ENCODE results near the gene FAM240A.
"Not testable (repeated sequence)": the region's sequence is repeated elsewhere in the genome, so short reads cannot be mapped to it uniquely, and the experiment has no call there.

FAM240A gene

DNA sequence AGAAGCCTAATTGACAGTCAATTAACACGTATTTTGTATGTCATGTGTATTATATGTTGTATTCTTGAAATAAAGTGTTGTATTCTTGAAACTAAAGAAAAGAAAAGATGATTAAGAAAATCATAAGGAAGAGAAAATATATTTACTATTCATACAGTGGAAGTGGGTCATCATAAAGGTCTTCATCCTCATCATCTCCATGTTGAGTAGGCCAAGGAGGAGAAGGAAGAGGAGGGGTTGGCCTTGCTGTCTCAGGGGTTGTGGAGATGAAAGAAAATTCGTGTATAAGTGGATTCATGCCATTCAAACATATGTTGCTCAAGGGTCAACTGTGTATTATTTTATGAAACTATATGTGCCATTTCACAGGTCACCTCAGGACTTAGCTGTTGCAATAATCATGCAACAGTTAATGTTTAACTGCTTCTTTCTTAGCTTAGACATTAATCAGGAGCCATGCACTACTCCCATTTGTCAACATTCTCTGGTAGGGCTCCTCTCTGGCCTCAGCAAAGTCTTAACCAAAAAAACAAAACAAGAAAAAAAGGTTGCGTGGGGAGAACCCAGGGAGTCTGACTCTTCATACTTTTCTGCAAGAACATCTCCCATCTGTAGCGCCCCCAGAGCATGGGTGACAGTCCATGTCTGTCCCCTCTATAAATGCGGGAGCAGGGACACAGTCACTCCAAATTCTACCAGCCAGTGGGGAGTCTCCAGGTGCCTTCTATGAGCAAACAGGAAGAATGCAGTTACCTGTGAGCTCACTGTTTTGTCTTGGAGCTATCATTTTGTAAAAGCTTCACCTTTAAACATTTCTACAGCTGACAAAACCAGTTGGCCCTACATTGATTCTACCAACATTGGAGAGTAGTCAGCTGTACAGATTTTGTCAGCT is 26.3 kb upstream of the FAM240A start:
- no peak overlapping the region for H3K4me3 ChIP-seq (ENCODE audit: low read depth, low read length)
- no peak for DNase-seq (ENCODE audit: low read depth)

- H3K4me3 ChIP-seq (ENCODE audit: low read depth, low read length) = no peak overlapping the region
- no peak for DNase-seq (ENCODE audit: low read depth)
These were observed 25.5 kb upstream of the FAM240A start for GRCh38 chr3:46586738-46587246.

DNA sequence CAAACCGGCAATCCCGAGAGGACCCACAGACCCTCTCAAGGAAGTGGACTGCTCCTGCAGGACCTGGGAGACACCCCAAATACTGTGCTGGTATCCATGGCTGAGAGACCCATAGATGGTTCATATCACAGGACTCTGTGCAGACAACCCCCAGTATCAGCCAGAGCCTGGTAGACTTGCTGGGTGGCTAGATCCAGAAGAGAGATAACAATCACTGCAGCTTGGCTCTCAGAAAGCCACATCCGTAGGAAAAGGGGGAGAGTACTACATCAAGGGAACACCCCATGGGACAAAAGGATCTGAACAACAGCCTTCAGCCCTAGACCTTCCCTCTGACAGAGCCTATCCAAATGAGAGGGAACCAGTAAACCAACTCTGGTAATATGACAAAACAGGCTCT is 25.1 kb upstream of the FAM240A start:
- not testable (repeated sequence) for H3K4me3 ChIP-seq (ENCODE audit: low read depth, low read length); DNase-seq (ENCODE audit: low read depth)

- no peak for DNase-seq (ENCODE audit: low read depth)
- no peak overlapping the region for H3K4me3 ChIP-seq (ENCODE audit: low read depth, low read length)
These were observed 19.0 kb upstream of the FAM240A start for GRCh38 chr3:46593274-46593862.

DNA sequence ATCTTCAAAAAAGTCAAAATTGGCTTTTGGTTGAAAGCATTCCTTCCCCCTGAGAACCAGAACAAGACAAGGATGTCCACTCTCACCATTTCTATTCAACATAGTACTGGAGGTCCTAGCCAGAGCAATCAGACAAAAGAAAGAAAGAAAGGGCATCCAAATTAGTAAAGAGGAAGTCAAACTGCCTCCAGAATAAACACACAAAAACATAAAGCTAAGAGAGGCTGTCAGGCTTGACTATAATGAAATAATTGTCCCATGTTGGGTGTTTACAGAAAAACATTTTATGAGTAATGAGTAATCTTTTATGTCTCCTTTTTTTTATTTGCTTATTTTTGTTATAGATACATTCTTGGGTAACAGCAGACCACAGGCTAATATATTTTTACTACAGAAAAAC is 18.3 kb upstream of the FAM240A start:
- no peak for DNase-seq (ENCODE audit: low read depth)
- no peak overlapping the region for H3K4me3 ChIP-seq (ENCODE audit: low read depth, low read length)

DNA sequence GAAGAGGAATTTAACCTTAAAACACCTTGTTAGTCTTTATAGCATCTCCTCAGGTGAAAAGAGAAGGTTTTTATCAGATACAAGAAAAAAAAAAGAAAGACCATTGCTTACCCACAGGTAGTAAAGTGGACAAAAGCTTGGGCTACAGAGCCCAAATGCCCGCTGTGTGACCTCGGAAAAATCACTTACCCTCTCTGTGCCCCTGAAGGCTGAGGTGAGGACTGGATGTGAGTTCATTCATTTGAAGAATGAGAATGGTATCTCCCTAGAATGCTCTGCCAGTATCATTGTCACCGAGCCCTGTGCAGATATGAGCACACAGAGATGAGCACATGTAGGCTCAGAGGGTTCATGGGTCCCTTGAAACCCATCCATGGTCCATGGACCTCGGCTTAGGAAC is 17.6 kb upstream of the FAM240A start:
- no peak overlapping the region for H3K4me3 ChIP-seq (ENCODE audit: low read depth, low read length)
- DNase-seq (ENCODE audit: low read depth) = no peak

- no peak for DNase-seq (ENCODE audit: low read depth)
- no peak overlapping the region for H3K4me3 ChIP-seq (ENCODE audit: low read depth, low read length)
These were observed 16.5 kb upstream of the FAM240A start for GRCh38 chr3:46595819-46596314.

GRCh38 chr3:46599590-46599989 is 12.7 kb upstream of the FAM240A start:
- no peak for DNase-seq (ENCODE audit: low read depth)
- no peak overlapping the region for H3K4me3 ChIP-seq (ENCODE audit: low read depth, low read length)

DNA sequence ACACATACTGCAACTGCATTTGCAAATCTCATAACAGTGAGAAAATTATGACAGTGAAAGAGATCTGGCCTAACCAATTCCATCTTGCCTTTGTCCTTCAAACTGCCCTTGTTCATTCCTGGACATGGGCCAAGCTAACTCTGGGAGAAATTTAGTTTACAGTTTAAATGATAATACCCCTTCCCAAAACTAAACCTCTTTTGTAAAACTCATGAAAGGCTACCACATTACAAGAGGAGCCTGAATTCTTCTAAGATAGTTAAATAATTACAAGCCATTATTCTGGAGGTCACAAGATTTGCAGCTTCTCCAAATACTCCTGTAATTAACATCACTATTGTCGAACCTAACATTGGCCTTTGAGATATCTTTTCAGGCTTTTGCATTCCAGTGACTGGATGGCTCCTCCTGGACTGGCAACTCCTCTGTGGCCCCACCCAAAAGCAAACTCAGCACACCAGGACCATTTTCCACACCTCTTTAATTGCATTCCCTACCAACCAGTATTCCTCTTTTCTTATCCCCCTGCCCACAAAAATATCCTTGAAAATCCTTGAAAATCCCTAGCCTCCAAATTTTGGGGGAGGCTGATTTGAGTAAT is 8.8 kb upstream of the FAM240A start:
- DNase-seq (ENCODE audit: low read depth) = no peak
- no peak overlapping the region for H3K4me3 ChIP-seq (ENCODE audit: low read depth, low read length)

GRCh38 chr3:46604127-46604526 is 8.2 kb upstream of the FAM240A start:
- H3K4me3 ChIP-seq (ENCODE audit: low read depth, low read length) = no peak overlapping the region
- no peak for DNase-seq (ENCODE audit: low read depth)

DNA sequence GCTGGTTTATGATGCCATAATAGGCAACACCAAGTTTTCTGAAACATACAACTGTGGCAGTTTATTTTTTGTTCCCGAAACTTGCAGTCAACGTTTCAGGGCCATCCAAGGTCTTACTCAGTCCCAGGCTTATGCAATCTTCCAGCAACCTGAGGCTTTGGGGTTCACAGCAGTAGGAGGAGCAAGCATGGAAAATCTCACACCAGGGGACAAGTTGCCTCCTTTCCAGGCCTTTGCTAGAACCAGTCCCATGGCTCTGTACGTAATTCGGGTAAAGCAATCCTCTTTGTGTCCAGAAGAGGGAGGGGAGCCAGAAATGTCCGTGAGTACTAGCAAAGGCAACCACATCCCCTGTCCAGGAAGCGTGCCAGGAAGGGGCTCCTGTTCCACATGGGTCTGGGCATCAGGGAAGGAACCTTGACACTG is 4.7 kb upstream of the FAM240A start:
- DNase-seq (ENCODE audit: low read depth) = no peak
- no peak overlapping the region for H3K4me3 ChIP-seq (ENCODE audit: low read depth, low read length)

DNA sequence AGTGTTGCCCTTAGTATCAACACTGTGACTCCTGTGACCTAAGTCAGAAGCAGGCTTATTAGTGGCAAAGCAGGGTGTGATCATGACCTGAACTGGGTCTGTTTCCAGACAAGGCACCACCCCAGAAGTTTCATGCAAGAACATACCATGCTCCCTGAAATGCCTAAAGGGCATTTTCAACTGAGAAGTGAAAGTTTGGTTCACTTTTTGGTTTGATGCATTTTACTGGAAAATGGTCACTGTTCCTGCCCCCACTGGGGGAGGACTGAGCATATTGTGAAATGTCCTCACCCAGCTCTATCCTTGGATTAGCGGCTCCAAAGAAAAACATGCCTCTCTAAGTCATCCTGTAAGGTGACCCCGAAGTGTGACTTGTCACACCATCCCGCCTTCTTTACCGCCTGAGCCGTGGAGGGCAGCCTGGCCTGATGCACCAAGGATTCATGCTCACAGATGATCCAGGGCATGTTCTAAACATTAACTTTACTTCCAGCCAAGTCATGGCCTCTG is 3.1 kb upstream of the FAM240A start:
- H3K4me3 ChIP-seq (ENCODE audit: low read depth, low read length) = no peak overlapping the region
- DNase-seq (ENCODE audit: low read depth) = no peak

DNA sequence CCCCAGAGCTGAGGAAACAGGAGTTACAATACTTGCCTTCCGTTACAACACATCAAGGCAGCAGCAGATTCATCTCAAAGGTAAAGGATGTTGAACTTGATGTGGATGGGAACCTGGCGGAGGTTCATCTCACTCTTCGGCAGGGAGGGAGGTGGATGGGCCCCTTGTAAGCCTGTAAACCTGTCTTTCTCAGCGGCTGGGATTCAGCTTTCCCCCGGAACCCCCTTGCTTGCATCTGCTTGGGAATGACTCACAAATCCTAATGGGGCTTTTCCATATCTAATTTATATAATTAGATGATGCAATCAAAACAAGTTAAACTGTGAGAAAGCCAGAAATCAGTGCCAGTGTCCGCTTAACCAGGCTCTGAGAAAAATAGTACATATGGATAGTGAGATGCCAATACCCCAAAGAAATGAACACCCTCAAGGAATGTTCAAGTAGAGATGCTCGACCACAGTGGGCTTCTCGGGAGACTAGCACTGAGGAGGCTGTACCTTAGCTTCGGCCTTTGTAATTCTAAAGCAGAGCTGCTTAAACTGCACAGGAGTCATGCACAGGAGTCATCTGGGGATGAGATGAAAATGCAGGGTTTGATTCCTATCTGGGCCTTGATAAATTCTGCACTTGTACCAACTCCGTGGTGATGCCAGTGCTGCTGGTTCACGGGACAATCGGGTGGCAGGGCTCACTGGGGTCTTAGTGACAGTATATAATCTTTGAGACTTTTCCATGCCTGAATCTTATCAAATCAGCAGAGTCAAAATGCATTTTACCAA is 2.2 kb upstream of the FAM240A start:
- no peak overlapping the region for H3K4me3 ChIP-seq (ENCODE audit: low read depth, low read length)
- no peak for DNase-seq (ENCODE audit: low read depth)

- no peak for DNase-seq (ENCODE audit: low read depth)
- no peak overlapping the region for H3K4me3 ChIP-seq (ENCODE audit: low read depth, low read length)
These were observed 1.1 kb downstream of the FAM240A start for GRCh38 chr3:46613313-46614005.

DNA sequence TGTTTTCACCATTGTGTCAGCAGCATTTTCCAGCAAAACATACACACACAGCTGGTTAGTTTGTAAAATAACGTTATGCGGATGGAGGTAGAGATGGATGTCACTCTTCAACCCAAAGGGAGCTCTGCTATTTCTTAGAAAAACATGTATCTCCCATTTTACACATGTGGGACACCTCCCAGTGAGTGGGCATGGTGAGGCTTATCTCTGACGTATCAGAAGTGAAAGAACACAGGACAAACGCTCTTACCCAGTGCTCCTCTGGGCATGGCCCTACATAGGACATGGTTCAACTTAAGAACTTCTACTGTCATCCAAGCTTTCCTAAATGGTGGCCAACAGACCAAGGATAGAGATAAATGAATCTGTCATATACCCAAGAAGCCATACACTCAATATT is 2.1 kb downstream of the FAM240A start:
- DNase-seq (ENCODE audit: low read depth) = no peak
- H3K4me3 ChIP-seq (ENCODE audit: low read depth, low read length) = no peak overlapping the region

DNA sequence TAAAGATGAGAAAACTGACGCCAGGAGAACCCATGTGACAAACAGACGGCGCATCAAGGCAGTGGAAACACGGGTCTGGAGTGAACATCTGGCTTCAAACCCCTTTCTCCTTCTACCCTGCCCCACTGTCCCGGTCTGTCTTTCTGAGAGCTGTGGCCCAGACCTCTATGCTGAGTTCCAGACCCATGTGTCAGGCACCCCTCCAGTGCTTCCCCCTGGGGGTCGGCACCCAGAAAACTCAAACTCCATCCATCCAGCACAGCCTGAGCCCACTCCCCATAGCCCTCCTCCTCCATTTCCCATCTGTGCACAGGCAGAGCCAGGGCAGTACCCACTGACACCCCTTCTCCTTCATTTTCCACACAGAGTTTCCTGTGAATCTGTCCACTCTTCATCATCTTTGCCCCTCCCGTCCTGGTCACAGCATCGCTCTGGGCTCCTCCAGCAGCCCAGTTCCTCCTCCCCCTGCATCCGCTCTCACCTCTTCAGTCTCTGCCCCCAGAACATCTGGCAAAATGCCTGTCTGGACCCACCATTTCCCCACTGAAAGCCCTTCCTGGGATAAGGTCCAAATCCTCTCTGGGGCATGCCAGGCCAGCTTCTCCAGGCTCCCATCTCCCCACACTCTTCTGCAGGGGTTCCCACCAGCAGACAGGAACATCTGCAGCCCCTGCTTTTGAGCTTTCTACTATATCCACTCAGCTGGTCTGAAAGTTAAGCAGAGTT is 2.9 kb downstream of the FAM240A start:
- DNase-seq (ENCODE audit: low read depth) = no peak
- no peak overlapping the region for H3K4me3 ChIP-seq (ENCODE audit: low read depth, low read length)

DNA sequence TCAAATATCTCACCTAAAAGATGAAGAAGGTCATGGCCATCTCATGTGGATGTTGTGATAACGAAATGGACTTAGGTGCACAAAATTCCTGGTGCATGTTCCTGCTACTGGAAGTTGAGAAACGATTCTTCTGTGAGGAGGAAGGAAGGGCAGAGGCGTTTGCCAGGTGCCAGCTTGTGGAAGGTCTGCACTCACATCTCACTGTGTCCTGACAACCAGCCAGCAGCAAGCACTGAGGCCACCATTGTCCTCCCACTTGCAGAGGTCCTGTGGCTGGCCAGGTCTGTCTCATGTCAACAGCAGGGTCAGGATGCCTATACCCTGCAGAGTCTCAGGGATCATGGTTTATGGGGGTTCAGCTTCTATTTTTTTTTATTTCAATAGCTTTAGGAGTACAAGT is 3.7 kb downstream of the FAM240A start:
- no peak overlapping the region for H3K4me3 ChIP-seq (ENCODE audit: low read depth, low read length)
- DNase-seq (ENCODE audit: low read depth) = no peak

GRCh38 chr3:46617941-46618340 is 5.6 kb downstream of the FAM240A start:
- no peak for DNase-seq (ENCODE audit: low read depth)

More at GRCh38 chr3:46617941-46618340, 5.6 kb downstream of the FAM240A start:
- no peak overlapping the region for H3K4me3 ChIP-seq (ENCODE audit: low read depth, low read length)

Measured in skeletal muscle cell (primary cell).